Measurements from ENCODE around the gene SH2B3.
"Not testable (repeated sequence)": the region's sequence is repeated elsewhere in the genome, so short reads cannot be mapped to it uniquely, and the experiment has no call there.

SH2B3 gene

GRCh38 chr12:111467092-111467856 is 61.6 kb downstream of the SH2B3 start:
- no peak for DNase-seq

- no peak for DNase-seq
Measured at GRCh38 chr12:111467857-111468241, 62.1 kb downstream of the SH2B3 start.

GRCh38 chr12:111469401-111469800 is 63.7 kb downstream of the SH2B3 start:
- no peak for DNase-seq

GRCh38 chr12:111471236-111471635 is 65.5 kb downstream of the SH2B3 start:
- DNase-seq, result no peak

GRCh38 chr12:111482462-111482861 is 76.7 kb downstream of the SH2B3 start:
- DNase-seq, result no peak

GRCh38 chr12:111488271-111488670 is 82.5 kb downstream of the SH2B3 start:
- no peak for DNase-seq

- DNase-seq, result no peak
Measured at GRCh38 chr12:111488798-111489197, 83.1 kb downstream of the SH2B3 start.

- not testable (repeated sequence) for DNase-seq
Measured at GRCh38 chr12:111492979-111493378, 87.3 kb downstream of the SH2B3 start.

- DNase-seq, result no peak
Measured at GRCh38 chr12:111494676-111495075, 89.0 kb downstream of the SH2B3 start.
